ENCODE measurements around the gene VIPR2.

The VIPR2 gene

DNA sequence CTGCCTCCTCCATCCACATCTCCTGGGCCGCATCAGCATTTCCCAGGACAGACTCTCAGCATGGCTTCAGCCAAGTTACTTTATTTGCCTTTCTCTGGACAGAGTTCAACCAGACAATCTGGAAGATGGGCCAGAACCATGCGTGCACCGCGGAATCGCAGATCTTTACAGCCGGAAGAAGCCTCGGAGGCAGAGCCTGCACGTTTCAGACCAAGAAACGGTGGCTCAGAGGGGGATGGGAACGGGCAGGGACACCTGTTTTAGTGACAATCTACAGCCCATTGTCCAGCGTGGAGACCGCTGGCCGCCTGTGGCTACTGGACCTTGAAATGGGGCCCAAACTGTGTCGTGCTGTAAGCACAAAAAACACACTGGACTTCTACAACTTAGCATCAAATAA is 3.5 kb downstream of the VIPR2 start:
- H3K4me3 ChIP-seq (replicated peaks; ENCODE audit: low read depth, low read length) = no peak overlapping the region
- DNase-seq (ENCODE audit: low read depth) = no peak
- TF ChIP-seq, protein P1, sequence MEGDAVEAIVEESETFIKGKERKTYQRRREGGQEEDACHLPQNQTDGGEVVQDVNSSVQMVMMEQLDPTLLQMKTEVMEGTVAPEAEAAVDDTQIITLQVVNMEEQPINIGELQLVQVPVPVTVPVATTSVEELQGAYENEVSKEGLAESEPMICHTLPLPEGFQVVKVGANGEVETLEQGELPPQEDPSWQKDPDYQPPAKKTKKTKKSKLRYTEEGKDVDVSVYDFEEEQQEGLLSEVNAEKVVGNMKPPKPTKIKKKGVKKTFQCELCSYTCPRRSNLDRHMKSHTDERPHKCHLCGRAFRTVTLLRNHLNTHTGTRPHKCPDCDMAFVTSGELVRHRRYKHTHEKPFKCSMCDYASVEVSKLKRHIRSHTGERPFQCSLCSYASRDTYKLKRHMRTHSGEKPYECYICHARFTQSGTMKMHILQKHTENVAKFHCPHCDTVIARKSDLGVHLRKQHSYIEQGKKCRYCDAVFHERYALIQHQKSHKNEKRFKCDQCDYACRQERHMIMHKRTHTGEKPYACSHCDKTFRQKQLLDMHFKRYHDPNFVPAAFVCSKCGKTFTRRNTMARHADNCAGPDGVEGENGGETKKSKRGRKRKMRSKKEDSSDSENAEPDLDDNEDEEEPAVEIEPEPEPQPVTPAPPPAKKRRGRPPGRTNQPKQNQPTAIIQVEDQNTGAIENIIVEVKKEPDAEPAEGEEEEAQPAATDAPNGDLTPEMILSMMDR (IDR thresholded peaks at IDR 0.05; ENCODE audit: low read length, missing control alignments) = no peak

DNA sequence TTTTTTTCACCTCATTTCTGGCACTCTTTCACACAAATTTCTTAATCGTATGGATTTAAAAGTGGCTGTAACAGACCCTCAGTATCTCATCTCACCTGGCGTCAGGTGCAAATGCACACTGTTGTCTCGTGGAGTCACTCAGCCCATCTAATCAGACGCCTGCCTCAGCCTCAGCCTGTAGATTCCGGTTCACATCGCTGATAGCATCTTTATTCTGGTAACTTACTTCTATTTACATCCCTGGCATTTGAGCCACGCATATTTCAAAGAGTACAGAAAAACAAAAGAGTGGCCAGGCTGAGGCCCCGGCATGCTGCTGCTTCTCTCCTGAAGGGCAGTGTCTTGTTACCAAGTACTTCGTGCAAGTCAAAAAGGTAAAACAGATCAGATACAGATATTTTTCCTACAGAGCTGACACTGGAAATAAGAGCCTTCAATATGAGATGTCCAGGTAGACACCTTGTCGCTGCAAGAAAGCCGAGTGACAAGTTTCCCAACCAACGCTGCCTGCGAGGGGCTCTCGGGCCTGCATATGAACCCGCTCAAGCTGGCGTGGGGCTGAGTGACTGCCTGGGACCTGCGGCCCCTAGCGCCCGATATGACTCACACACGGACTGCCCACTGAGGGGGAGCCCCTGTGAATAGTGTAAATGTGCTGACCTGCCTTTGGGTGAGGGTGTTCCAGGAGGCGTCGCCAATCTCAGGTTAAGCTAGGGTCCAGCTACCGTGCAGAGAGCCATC is 4.3 kb downstream of the VIPR2 start:
- TF ChIP-seq, protein P1 (IDR thresholded peaks at IDR 0.05; ENCODE audit: low read length, missing control alignments) = no peak
- no peak for DNase-seq (ENCODE audit: low read depth)
- no peak overlapping the region for H3K4me3 ChIP-seq (replicated peaks; ENCODE audit: low read depth, low read length)

DNA sequence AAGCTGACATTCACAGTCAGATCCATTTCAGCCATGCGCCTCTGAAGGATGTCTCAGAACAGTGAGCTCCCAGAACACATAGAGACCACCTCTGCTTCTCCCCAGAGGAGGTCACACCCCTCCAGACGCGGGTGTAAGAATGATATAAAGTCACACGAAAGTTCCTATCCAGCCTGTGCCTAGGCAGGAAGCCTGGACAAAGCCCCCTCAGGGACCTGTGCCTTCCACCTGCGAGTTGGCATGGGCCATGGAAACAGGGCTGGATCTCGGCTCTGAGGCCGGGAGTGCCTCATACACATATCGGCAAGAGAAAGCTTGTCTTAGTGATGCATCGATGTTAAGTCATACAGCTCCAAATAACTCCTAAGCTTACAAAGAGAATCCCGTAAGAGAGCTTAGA is 5.0 kb downstream of the VIPR2 start:
- no peak for DNase-seq (ENCODE audit: low read depth)
- no peak overlapping the region for H3K4me3 ChIP-seq (replicated peaks; ENCODE audit: low read depth, low read length)
- TF ChIP-seq, protein P1 (IDR thresholded peaks at IDR 0.05; ENCODE audit: low read length, missing control alignments) = no peak

DNA sequence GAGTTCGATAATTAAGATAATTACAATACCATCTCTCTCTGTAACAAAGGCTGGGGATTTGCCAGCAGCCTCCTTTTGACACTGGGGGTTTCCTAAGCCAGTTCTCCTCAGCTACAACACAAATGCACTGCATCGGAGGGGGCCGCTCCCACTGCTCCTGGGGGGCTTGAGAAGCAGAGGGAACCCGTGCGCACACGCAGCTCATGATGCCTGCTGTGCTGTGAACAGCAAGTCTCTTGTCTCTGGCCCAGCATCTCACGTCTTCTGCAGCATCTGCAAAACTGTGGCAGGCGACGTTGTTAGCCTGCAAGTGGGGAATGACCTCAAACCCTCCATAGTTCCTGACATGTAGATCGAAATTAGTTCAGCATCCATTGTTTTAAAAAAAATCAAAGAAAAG is 5.5 kb downstream of the VIPR2 start:
- H3K4me3 ChIP-seq (replicated peaks; ENCODE audit: low read depth, low read length) = no peak overlapping the region
- TF ChIP-seq, protein P1 (IDR thresholded peaks at IDR 0.05; ENCODE audit: low read length, missing control alignments) = no peak
- no peak for DNase-seq (ENCODE audit: low read depth)

DNA sequence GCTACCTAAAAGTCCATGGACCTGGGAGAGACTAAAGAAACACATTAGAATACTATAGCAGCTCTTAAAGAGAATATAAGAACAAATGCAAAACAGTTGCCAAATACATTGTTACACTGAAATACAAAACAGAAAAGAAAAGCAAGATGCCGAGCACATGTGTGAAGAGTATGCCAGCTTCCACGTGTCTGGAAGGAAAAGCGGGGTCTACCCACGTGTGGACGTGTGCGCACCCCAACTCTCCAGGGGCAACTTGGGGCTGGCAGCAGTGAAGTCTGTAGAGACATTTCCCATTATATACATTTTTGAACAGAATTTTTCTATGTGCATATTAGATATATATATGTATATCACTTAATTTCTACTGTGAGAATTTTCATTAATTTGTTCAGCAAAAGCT is 6.2 kb downstream of the VIPR2 start:
- TF ChIP-seq, protein P1 (IDR thresholded peaks at IDR 0.05; ENCODE audit: low read length, missing control alignments) = no peak
- no peak for DNase-seq (ENCODE audit: low read depth)
- no peak overlapping the region for H3K4me3 ChIP-seq (replicated peaks; ENCODE audit: low read depth, low read length)

DNA sequence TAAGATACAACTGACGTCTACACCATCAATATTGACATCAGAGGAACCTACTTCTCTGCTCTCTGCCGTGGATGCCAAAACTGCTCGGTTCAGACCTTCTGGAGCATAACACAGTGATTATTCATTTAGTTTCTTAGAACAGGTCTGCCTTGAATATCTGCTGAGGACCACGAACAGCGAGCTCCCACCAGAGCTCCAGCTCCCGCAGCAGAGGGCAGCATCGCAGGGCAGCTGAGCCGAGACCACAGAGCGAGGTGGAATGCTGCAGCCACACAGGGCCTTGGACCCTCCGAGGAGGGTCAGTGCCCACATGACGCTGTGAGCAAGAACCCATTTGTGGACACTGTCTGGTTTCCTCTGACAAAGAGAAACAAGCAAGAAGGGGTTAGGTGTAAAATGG is 6.8 kb downstream of the VIPR2 start:
- no peak for DNase-seq (ENCODE audit: low read depth)
- H3K4me3 ChIP-seq (replicated peaks; ENCODE audit: low read depth, low read length) = no peak overlapping the region
- TF ChIP-seq, protein P1 (IDR thresholded peaks at IDR 0.05; ENCODE audit: low read length, missing control alignments) = no peak

DNA sequence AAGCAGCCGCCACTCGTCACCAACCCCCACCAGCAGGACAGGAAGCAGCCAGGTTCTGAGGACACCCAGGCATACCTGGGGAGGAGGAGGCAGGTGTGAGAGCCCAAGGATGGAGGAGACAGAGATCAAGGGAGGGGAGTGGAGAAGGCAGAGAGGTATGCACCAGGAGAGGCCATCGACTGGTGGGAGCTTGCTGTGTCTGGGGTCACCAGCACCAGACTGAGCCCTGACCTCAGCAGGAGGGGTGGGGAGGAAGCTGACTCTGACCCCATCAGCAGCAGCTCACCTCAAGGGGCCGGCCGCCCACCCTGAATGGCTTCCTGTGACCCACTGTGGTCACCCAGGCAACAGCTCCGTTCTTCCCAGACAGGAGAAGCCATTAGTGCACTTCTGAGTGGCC is 7.8 kb downstream of the VIPR2 start:
- DNase-seq (ENCODE audit: low read depth) = no peak
- TF ChIP-seq, protein P1 (IDR thresholded peaks at IDR 0.05; ENCODE audit: low read length, missing control alignments) = no peak
- H3K4me3 ChIP-seq (replicated peaks; ENCODE audit: low read depth, low read length) = no peak overlapping the region

Data from fibroblast of pulmonary artery (primary cell).